Measurements from ENCODE around the gene RCAN2.

RCAN2 gene

DNA sequence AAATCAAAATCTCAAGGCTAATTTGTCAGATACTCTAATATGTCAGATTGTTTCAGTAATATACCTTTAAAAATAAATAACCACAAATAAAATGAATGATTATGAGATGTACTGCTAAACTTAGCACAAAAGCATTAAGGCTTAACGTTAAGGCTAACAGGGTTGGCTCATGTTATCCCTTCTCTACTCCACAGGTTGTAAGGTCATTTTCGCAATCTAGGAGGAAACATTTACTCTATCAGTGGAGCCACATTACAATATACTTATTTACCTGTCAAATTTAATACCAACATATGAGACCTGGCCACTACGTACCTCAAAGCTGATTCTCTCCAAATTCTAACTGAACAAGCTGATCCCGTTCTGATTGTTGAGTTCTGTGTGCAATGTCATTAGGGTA, 95.7 kb downstream of the RCAN2 start:
- Histone ChIP-seq H3K36me3 (replicated peaks in 1 of 2; ENCODE audit: control insufficient read depth in 2 of 2, insufficient read depth in 2 of 2, low read length in 2 of 2) (no peaks in the 10 kb centered on the region), H3K14ac (ENCODE audit: low read length) (no peak overlapping the region), H3K18ac (ENCODE audit: low read length) (no peak overlapping the region), H3K4ac (ENCODE audit: low read length) (no peak overlapping the region), H4K8ac (ENCODE audit: low read depth, low read length) (no peak overlapping the region), H2AFZ (ENCODE audit: low read length) (no peak overlapping the region), H3K9me3 (replicated peaks in 1 of 2; ENCODE audit: control insufficient read depth in 2 of 2, insufficient read depth in 1 of 2, low read depth in 1 of 2, low read length in 2 of 2) (no peaks in the 10 kb centered on the region), H3K9ac (ENCODE audit: low read depth, low read length, poor library complexity) (no peak overlapping the region), H2BK5ac (ENCODE audit: low read length) (no peak overlapping the region), H3K4me3 (ENCODE audit: low read length in 2 of 2) (no peak overlapping the region), H2BK15ac (ENCODE audit: low read length) (no peak overlapping the region), H3K4me1 (ENCODE audit: control insufficient read depth in 2 of 2, insufficient read depth in 1 of 2, low read depth in 1 of 2, low read length in 2 of 2) (peaks cover 0 to 2% of the 10 kb centered on the region in 2 donors), H3K27ac (replicated peaks; ENCODE audit: low read length) (no peak overlapping the region), H3K79me1 (ENCODE audit: low read depth, low read length) (no peaks in the 10 kb centered on the region), H4K91ac (ENCODE audit: low read depth, low read length, poor library complexity) (no peak overlapping the region), H3K4me2 (ENCODE audit: insufficient read depth, low read length, poor library complexity, severe bottlenecking) (no peak overlapping the region), H2BK12ac (ENCODE audit: low read length) (no peak overlapping the region), H2BK120ac (ENCODE audit: low read depth, low read length) (no peak overlapping the region), H3K23ac (ENCODE audit: low read depth, low read length, poor library complexity) (no peak overlapping the region), H2AK5ac (ENCODE audit: low read depth, low read length) (no peak overlapping the region), H3K27me3 (ENCODE audit: control insufficient read depth in 3 of 3, insufficient read depth in 3 of 3, low read depth in 1 of 3, low read length in 3 of 3) (no peaks in the 10 kb centered on the region)
- no CpG with 5 or more reads among the region's 4 CpGs for WGBS, 2 donors (ENCODE audit: extremely low coverage in 2 of 2, insufficient read length in 2 of 2, insufficient replicate concordance in 1 of 2)
- no peak for DNase-seq (ENCODE audit: low spot score)

DNA sequence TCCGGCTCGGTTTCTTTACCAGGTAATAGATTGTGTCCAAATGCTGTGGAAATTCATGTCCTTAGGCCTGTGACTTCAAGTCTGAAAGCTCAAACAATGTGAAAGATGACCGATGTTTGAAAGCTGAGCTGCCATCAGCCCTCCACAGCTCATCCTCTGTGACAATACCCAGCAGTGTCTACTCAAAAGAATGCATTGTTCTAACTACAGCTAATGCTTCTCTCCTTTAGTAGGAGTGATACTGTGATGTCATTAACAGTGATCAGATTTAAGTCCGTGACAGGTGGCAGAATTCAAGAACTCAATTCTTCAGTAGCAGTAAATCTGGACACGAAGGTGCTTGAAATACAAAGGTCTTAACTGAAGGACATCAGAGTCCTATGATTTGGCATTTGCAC, 97.3 kb downstream of the RCAN2 start:
- no peak overlapping the region for H3K27ac ChIP-seq (replicated peaks; ENCODE audit: low read length)
- H2AK5ac ChIP-seq (ENCODE audit: low read depth, low read length) = no peak overlapping the region
- no peak overlapping the region for H4K91ac ChIP-seq (ENCODE audit: low read depth, low read length, poor library complexity)
- H3K9ac ChIP-seq (ENCODE audit: low read depth, low read length, poor library complexity) = no peak overlapping the region
- H3K14ac ChIP-seq (ENCODE audit: low read length) = no peak overlapping the region
- no peak overlapping the region for H3K4ac ChIP-seq (ENCODE audit: low read length)
- no peak overlapping the region for H2AFZ ChIP-seq (ENCODE audit: low read length)
- H3K36me3 ChIP-seq (replicated peaks in 1 of 2; ENCODE audit: control insufficient read depth in 2 of 2, insufficient read depth in 2 of 2, low read length in 2 of 2) = no peaks in the 10 kb centered on the region
- H3K23ac ChIP-seq (ENCODE audit: low read depth, low read length, poor library complexity) = no peak overlapping the region
- no peaks in the 10 kb centered on the region for H3K9me3 ChIP-seq (replicated peaks in 1 of 2; ENCODE audit: control insufficient read depth in 2 of 2, insufficient read depth in 1 of 2, low read depth in 1 of 2, low read length in 2 of 2)
- H3K4me3 ChIP-seq (ENCODE audit: low read length in 2 of 2) = no peak overlapping the region
- H2BK15ac ChIP-seq (ENCODE audit: low read length) = no peak overlapping the region
- H3K4me1 ChIP-seq (ENCODE audit: control insufficient read depth in 2 of 2, insufficient read depth in 1 of 2, low read depth in 1 of 2, low read length in 2 of 2) = peaks cover 0 to 2% of the 10 kb centered on the region in 2 donors
- no peaks in the 10 kb centered on the region for H3K79me1 ChIP-seq (ENCODE audit: low read depth, low read length)
- H2BK120ac ChIP-seq (ENCODE audit: low read depth, low read length) = no peak overlapping the region
- no CpG with 5 or more reads among the region's 5 CpGs for WGBS, 2 donors (ENCODE audit: extremely low coverage in 2 of 2, insufficient read length in 2 of 2, insufficient replicate concordance in 1 of 2)
- H3K4me2 ChIP-seq (ENCODE audit: insufficient read depth, low read length, poor library complexity, severe bottlenecking) = no peak overlapping the region
- H2BK12ac ChIP-seq (ENCODE audit: low read length) = no peak overlapping the region
- no peak for DNase-seq (ENCODE audit: low spot score)
- no peak overlapping the region for H2BK5ac ChIP-seq (ENCODE audit: low read length)
- H4K8ac ChIP-seq (ENCODE audit: low read depth, low read length) = no peak overlapping the region
- no peak overlapping the region for H3K18ac ChIP-seq (ENCODE audit: low read length)
- no peaks in the 10 kb centered on the region for H3K27me3 ChIP-seq (ENCODE audit: control insufficient read depth in 3 of 3, insufficient read depth in 3 of 3, low read depth in 1 of 3, low read length in 3 of 3)

DNA sequence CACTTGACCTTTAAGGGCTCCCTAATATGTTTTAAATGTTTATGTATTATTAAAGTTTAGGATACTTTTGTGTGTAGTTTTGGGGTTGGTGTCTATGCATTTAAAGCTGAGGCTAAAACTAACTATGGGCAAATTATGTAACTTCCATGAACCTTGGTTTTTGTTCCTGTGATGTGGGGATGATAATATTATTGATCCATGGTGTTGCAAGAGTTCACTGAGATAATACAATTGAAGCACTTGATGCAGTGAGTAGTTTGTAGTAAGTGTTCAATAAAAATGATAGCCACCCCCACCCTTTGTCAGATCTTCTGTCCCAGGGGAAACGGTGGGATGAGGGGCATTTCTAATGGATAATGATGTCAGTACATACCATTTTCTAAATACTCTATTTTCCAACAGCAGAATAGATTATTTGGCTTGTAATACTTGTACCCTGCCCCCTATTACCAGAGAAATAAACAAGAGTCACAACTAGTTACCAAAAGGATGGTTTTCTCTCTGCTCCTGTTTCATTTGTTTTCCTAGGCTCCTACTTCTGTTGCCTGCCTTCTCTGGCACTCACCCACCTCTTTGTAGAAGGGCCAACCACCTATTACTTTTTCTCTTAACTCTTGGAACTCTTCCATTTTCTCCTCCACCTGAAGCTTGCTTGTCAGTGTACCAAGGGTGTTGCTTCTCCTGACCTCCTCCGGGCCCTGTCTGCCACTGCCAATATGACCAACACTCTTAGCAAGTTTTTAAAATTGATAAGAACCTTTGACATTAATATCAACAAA, 97.9 kb downstream of the RCAN2 start:
- H2BK5ac ChIP-seq (ENCODE audit: low read length) = no peak overlapping the region
- H3K14ac ChIP-seq (ENCODE audit: low read length) = no peak overlapping the region
- H2AFZ ChIP-seq (ENCODE audit: low read length) = no peak overlapping the region
- H3K4me3 ChIP-seq (ENCODE audit: low read length in 2 of 2) = no peak overlapping the region
- H2BK15ac ChIP-seq (ENCODE audit: low read length) = no peak overlapping the region
- no peaks in the 10 kb centered on the region for H3K9me3 ChIP-seq (replicated peaks in 1 of 2; ENCODE audit: control insufficient read depth in 2 of 2, insufficient read depth in 1 of 2, low read depth in 1 of 2, low read length in 2 of 2)
- no peak overlapping the region for H2BK12ac ChIP-seq (ENCODE audit: low read length)
- no peak overlapping the region for H2BK120ac ChIP-seq (ENCODE audit: low read depth, low read length)
- no peak for DNase-seq (ENCODE audit: low spot score)
- H3K79me1 ChIP-seq (ENCODE audit: low read depth, low read length) = no peaks in the 10 kb centered on the region
- no peak overlapping the region for H3K4ac ChIP-seq (ENCODE audit: low read length)
- H3K4me2 ChIP-seq (ENCODE audit: insufficient read depth, low read length, poor library complexity, severe bottlenecking) = no peak overlapping the region
- no CpG with 5 or more reads among the region's 2 CpGs for WGBS, 2 donors (ENCODE audit: extremely low coverage in 2 of 2, insufficient read length in 2 of 2, insufficient replicate concordance in 1 of 2)
- no peaks in the 10 kb centered on the region for H3K27me3 ChIP-seq (ENCODE audit: control insufficient read depth in 3 of 3, insufficient read depth in 3 of 3, low read depth in 1 of 3, low read length in 3 of 3)
- peaks cover 0 to 2% of the 10 kb centered on the region in 2 donors for H3K4me1 ChIP-seq (ENCODE audit: control insufficient read depth in 2 of 2, insufficient read depth in 1 of 2, low read depth in 1 of 2, low read length in 2 of 2)
- no peak overlapping the region for H4K91ac ChIP-seq (ENCODE audit: low read depth, low read length, poor library complexity)
- H3K36me3 ChIP-seq (replicated peaks in 1 of 2; ENCODE audit: control insufficient read depth in 2 of 2, insufficient read depth in 2 of 2, low read length in 2 of 2) = no peaks in the 10 kb centered on the region
- H3K23ac ChIP-seq (ENCODE audit: low read depth, low read length, poor library complexity) = no peak overlapping the region
- H3K27ac ChIP-seq (replicated peaks; ENCODE audit: low read length) = no peak overlapping the region
- no peak overlapping the region for H3K9ac ChIP-seq (ENCODE audit: low read depth, low read length, poor library complexity)
- H3K18ac ChIP-seq (ENCODE audit: low read length) = no peak overlapping the region
- H2AK5ac ChIP-seq (ENCODE audit: low read depth, low read length) = no peak overlapping the region
- no peak overlapping the region for H4K8ac ChIP-seq (ENCODE audit: low read depth, low read length)

DNA sequence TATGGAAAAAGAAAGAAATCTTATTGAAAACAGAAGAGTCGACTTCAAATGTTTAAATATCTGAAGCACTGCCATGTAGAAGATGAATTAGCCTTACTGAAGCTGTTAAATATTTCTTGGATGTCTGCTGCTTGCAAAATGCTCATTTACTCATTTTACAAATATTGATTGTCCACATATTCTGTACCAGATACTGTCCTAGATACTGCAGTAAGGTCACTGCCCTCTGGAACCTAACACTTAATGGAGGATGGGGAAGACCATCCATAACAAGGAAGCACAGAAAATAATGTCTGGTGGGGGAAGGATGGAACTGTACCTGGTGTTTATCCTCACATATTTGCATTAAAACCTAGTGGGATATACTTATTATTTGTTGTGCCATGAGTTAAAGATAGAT, 99.0 kb downstream of the RCAN2 start:
- Histone ChIP-seq H3K14ac (ENCODE audit: low read length) (no peak overlapping the region), H2BK120ac (ENCODE audit: low read depth, low read length) (no peak overlapping the region), H3K18ac (ENCODE audit: low read length) (no peak overlapping the region), H3K27me3 (ENCODE audit: control insufficient read depth in 3 of 3, insufficient read depth in 3 of 3, low read depth in 1 of 3, low read length in 3 of 3) (no peaks in the 10 kb centered on the region), H4K91ac (ENCODE audit: low read depth, low read length, poor library complexity) (no peak overlapping the region), H2AK5ac (ENCODE audit: low read depth, low read length) (no peak overlapping the region), H3K9me3 (replicated peaks in 1 of 2; ENCODE audit: control insufficient read depth in 2 of 2, insufficient read depth in 1 of 2, low read depth in 1 of 2, low read length in 2 of 2) (no peaks in the 10 kb centered on the region), H4K8ac (ENCODE audit: low read depth, low read length) (no peak overlapping the region), H2BK12ac (ENCODE audit: low read length) (no peak overlapping the region), H2BK15ac (ENCODE audit: low read length) (no peak overlapping the region), H2BK5ac (ENCODE audit: low read length) (no peak overlapping the region), H3K79me1 (ENCODE audit: low read depth, low read length) (no peaks in the 10 kb centered on the region), H3K4ac (ENCODE audit: low read length) (no peak overlapping the region), H2AFZ (ENCODE audit: low read length) (no peak overlapping the region), H3K9ac (ENCODE audit: low read depth, low read length, poor library complexity) (no peak overlapping the region), H3K4me1 (ENCODE audit: control insufficient read depth in 2 of 2, insufficient read depth in 1 of 2, low read depth in 1 of 2, low read length in 2 of 2) (peaks cover 0 to 2% of the 10 kb centered on the region in 2 donors), H3K23ac (ENCODE audit: low read depth, low read length, poor library complexity) (no peak overlapping the region), H3K4me2 (ENCODE audit: insufficient read depth, low read length, poor library complexity, severe bottlenecking) (no peak overlapping the region), H3K27ac (replicated peaks; ENCODE audit: low read length) (no peak overlapping the region), H3K36me3 (replicated peaks in 1 of 2; ENCODE audit: control insufficient read depth in 2 of 2, insufficient read depth in 2 of 2, low read length in 2 of 2) (no peaks in the 10 kb centered on the region), H3K4me3 (ENCODE audit: low read length in 2 of 2) (no peak overlapping the region)
- no CpG with 5 or more reads among the region's 1 CpG for WGBS, 2 donors (ENCODE audit: extremely low coverage in 2 of 2, insufficient read length in 2 of 2, insufficient replicate concordance in 1 of 2)
- DNase-seq (ENCODE audit: low spot score) = no peak
